HepG2 (cell line): ENCODE data around the gene MYO1E. TPM values are rescaled to one million over a fixed set of nuclear protein-coding genes. Genes with fewer than 3 reads are reported as not detected.

Source experiments
- ATAC-seq: fragments of 200-7000 bp; cut with Tn5 transposase; 3 replicates; pipeline ENCODE4 v1.9.1; 2020; ENCODE audit warnings: mild to moderate bottlenecking, moderate library complexity
- BruUV-seq: library from RNA; stranded (reverse); fragments of 400-500 nt; replicated peaks from 2 replicates; lab custom pipeline; 2021; lab: Mats Ljungman, UMichigan
- CTCF ChIA-PET: fragments of 300-600 bp; formaldehyde crosslinking; extraction: SDS; loops from one replicate; lab custom pipeline; 2021; ENCODE audit warnings: low total read pairs, inconsistent platforms, low intra/inter-chr PET ratio; lab: Yijun Ruan, JAX
- POLR2A ChIA-PET: fragments of 350-600 bp; sonication (Branson Sonifier 250); formaldehyde crosslinking; loops from one replicate; lab custom pipeline; 2020; ENCODE audit warnings: antibody characterized with exemption, inconsistent platforms; lab: Yijun Ruan, JAX
- DNase-seq: peaks from one replicate; pipeline ENCODE4 v3.0.0-alpha.2; 2015; ENCODE audit warnings: low spot score
- FAIRE-seq: peaks from 3 replicates; lab custom pipeline; 2011; peaks lifted over from hg19 to GRCh38; lab: Jason Lieb, UNC
- H2AFZ ChIP-seq: one replicate; pipeline ENCODE4 v1.6.1; 2011; ENCODE audit warnings: low read length, inconsistent platforms
- H3K27ac ChIP-seq: fragments of 300-600 bp; 3 replicates; pipeline ENCODE4 v1.8.0; 2011; ENCODE audit warnings: mixed run types, mild to moderate bottlenecking, mixed read lengths, low read length, inconsistent platforms; ENCODE audit not compliant: insufficient read depth; ENCODE audit errors: extremely low read length
- H3K27me3 ChIP-seq, 2 experiments: fragments of 200-600 bp in 1 of 2; 2 replicates in 1 of 2; 3 replicates in 1 of 2; pipeline versions ENCODE4 v1.6.0 to v1.8.0; 2011; ENCODE audit warnings: low read length in 2 of 2, mild to moderate bottlenecking in 2 of 2, moderate library complexity in 2 of 2, inconsistent platforms in 1 of 2; ENCODE audit not compliant: insufficient read depth in 2 of 2, control insufficient read depth in 1 of 2
- H3K36me3 ChIP-seq, 2 experiments: fragments of 200-600 bp in 1 of 2; replicated peaks in 1 of 2; 2 replicates in 1 of 2; 3 replicates in 1 of 2; pipeline versions ENCODE4 v1.5.1 to v1.8.0; 2011; ENCODE audit warnings: low read length in 2 of 2, inconsistent platforms in 1 of 2; ENCODE audit not compliant: insufficient read depth in 2 of 2, control insufficient read depth in 1 of 2
- H3K4me1 ChIP-seq: 2 replicates; pipeline ENCODE4 v1.5.1; 2012; ENCODE audit warnings: low read length, inconsistent platforms; ENCODE audit not compliant: insufficient read depth
- H3K4me2 ChIP-seq: 2 replicates; pipeline ENCODE4 v1.6.0; 2011; ENCODE audit warnings: low read depth, low read length, inconsistent platforms
- H3K4me3 ChIP-seq, 3 experiments: fragments of 200-600 bp in 1 of 3; sonication (generic), shearing (Covaris generic) in 1 of 3; replicated peaks in 1 of 3; 2 replicates each; pipeline ENCODE4 v1.5.1; 2011 to 2016; ENCODE audit warnings: low read length in 3 of 3, inconsistent platforms in 2 of 3, low read depth in 2 of 3, mild to moderate bottlenecking in 2 of 3, control low read depth in 1 of 3, mixed read lengths in 1 of 3; ENCODE audit not compliant: insufficient read depth in 1 of 3
- H3K79me2 ChIP-seq: one replicate; pipeline ENCODE4 v1.6.1; 2011; ENCODE audit warnings: low read length, inconsistent platforms; ENCODE audit not compliant: insufficient read depth
- H3K9ac ChIP-seq: 2 replicates; pipeline ENCODE4 v1.6.0; 2011; ENCODE audit warnings: mild to moderate bottlenecking, low read depth, low read length, inconsistent platforms; ENCODE audit not compliant: insufficient read depth
- H3K9me3 ChIP-seq: 2 replicates; pipeline ENCODE4 v1.5.1; 2012; ENCODE audit warnings: mild to moderate bottlenecking, low read length
- H4K20me1 ChIP-seq: 2 replicates; pipeline ENCODE4 v1.6.0; 2011; ENCODE audit warnings: inconsistent platforms, mild to moderate bottlenecking, low read length, moderate library complexity; ENCODE audit not compliant: insufficient read depth
- ARID2 ChIP-seq: sonication (generic); formaldehyde crosslinking; IDR thresholded peaks from 2 replicates; pipeline ENCODE4 v1.8.1; 2022; ENCODE audit warnings: mild to moderate bottlenecking, missing genetic modification reagents, borderline replicate concordance
- MTA3 ChIP-seq: sonication (generic); formaldehyde crosslinking; IDR thresholded peaks from 2 replicates; pipeline ENCODE4 v1.4.0; 2020; ENCODE audit warnings: missing genetic modification reagents
- MXI1 ChIP-seq: IDR thresholded peaks from 3 replicates; pipeline ENCODE4 v1.6.1; 2012; ENCODE audit warnings: low read depth, low read length, inconsistent platforms, borderline replicate concordance
- SIN3A ChIP-seq: IDR thresholded peaks from 2 replicates; pipeline ENCODE4 v1.6.1; 2011; ENCODE audit warnings: low read depth, mild to moderate bottlenecking, control low read depth, low read length, borderline replicate concordance
- TMF1 ChIP-seq: sonication (generic); formaldehyde crosslinking; IDR thresholded peaks from 2 replicates; pipeline ENCODE4 v1.8.1; 2022; ENCODE audit warnings: low read depth, missing genetic modification reagents
- WGBS: methylation state at CpG from one replicate; pipeline ENCODE4 v1.1.6; 2017; ENCODE audit warnings: low lambda C conversion rate; 5-methylcytosine and 5-hydroxymethylcytosine counted together
- in situ Hi-C: cut with HindIII; loops from 2 replicates; pipeline ENCODE4 v1.10.0; 2017; ENCODE audit warnings: low pct_unique_long_range_greater_than_20kb; ENCODE audit not compliant: extremely low pct_ligation_motif_present
- intact Hi-C: fragments of 100-400 bp; cut with micrococcal nuclease; formaldehyde crosslinking; loops from one replicate; pipeline ENCODE4 v1.10.0; 2022; ENCODE audit not compliant: unreplicated experiment
- polyA plus RNA-seq, 8 experiments: library from polyadenylated mRNA; depleted of rRNA in 3 of 8; stranded (reverse) in 7 of 8; unstranded in 1 of 8; fragments of >200 nt; fragmentation: Illumina TruSeq in 4 of 8; extraction: Trizol in 4 of 8; gene quantifications; 2 replicates each; pipeline versions ENCODE4 v1.2.1 to v1.2.3, GENCODE V29; 2011 to 2016; ENCODE audit warnings: low read depth in 4 of 8, missing spikeins in 1 of 8, mixed read lengths in 1 of 8; ENCODE audit not compliant: insufficient read depth in 1 of 8
- total RNA-seq, 5 experiments: library from RNA; depleted of rRNA; stranded (reverse); fragments of >200 nt; fragmentation: Illumina TruSeq; extraction: Trizol; gene quantifications; 2 replicates each; pipeline ENCODE4 v1.2.3, GENCODE V29; 2016; ENCODE audit warnings: low read depth in 1 of 5
- TF ChIP-seq, protein P1 (sequence below): sonication (generic); formaldehyde crosslinking; IDR thresholded peaks from 2 replicates; pipeline ENCODE4 v1.4.0; 2020; ENCODE audit warnings: mild to moderate bottlenecking, missing genetic modification reagents
- TF ChIP-seq, protein P2 (sequence below): sonication (generic); formaldehyde crosslinking; IDR thresholded peaks from 2 replicates; pipeline ENCODE4 v1.5.0; 2020; ENCODE audit warnings: missing genetic modification reagents
- TF ChIP-seq, protein P3 (sequence below): sonication (generic); formaldehyde crosslinking; IDR thresholded peaks from 2 replicates; pipeline ENCODE4 v1.5.1; 2020; ENCODE audit warnings: mild to moderate bottlenecking, missing genetic modification reagents, moderate library complexity

MYO1E gene
- total and polyA plus RNA-seq, 2 of the 13 experiments (the other 11 are each of a cell fraction or from before 2014, with no cell fraction given) = 15.7 to 25.1 TPM

DNA sequence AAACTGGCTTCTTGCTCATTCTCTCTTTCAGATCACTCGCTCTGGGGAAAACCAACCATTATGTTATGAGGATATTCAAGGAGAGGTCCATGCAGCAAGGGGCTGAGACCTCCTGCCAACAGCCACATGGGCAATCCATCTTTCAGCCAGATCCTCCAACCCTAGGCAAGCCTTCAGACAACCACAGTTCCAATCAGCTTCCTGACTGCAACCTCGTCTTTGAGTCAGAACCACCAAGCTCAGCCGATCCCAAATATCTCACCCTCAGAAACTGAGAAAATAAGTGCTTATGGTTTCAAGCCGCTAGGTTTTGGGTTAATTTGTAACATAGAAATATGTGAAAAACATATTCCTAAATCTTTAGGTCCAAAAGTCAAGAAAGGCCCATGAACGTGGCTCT lies 155.8 kb downstream of the MYO1E start:
- no peak overlapping the region for H3K4me3 ChIP-seq
- BruUV-seq = no TSS peak
- ATAC-seq (no peak), DNase-seq (no peak), FAIRE-seq (no peak)
- peaks cover 9% of the 10 kb centered on the region; the same call in 1 of the 2 replicates for H3K4me1 ChIP-seq
- no peak overlapping the region for H2AFZ ChIP-seq
- no peaks in the 10 kb centered on the region for H4K20me1 ChIP-seq
- no peaks in the 10 kb centered on the region for H3K27me3 ChIP-seq
- no peak overlapping the region for H3K27ac ChIP-seq
- intact Hi-C loops (no loop called here), in situ Hi-C loops (no loop called here)
- peaks cover 7 to 19% of the 10 kb centered on the region in 2 experiments; a peak in 4 of 5 replicates for H3K36me3 ChIP-seq
- CTCF ChIA-PET = no interaction called here
- no peak overlapping the region for H3K9ac ChIP-seq
- no peaks in the 10 kb centered on the region for H3K79me2 ChIP-seq
- no peaks in the 10 kb centered on the region for H3K9me3 ChIP-seq
- no peak overlapping the region for H3K4me2 ChIP-seq
- POLR2A ChIA-PET = no interaction called here
- 87% methylated on average over 5 of the region's 5 CpGs for WGBS
- no peak for TF ChIP-seq TMF1
- TF ChIP-seq, protein P1, sequence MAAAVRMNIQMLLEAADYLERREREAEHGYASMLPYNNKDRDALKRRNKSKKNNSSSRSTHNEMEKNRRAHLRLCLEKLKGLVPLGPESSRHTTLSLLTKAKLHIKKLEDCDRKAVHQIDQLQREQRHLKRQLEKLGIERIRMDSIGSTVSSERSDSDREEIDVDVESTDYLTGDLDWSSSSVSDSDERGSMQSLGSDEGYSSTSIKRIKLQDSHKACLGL = no peak
- TF ChIP-seq MTA3 = no peak
- no peak for TF ChIP-seq SIN3A
- TF ChIP-seq, protein P2, sequence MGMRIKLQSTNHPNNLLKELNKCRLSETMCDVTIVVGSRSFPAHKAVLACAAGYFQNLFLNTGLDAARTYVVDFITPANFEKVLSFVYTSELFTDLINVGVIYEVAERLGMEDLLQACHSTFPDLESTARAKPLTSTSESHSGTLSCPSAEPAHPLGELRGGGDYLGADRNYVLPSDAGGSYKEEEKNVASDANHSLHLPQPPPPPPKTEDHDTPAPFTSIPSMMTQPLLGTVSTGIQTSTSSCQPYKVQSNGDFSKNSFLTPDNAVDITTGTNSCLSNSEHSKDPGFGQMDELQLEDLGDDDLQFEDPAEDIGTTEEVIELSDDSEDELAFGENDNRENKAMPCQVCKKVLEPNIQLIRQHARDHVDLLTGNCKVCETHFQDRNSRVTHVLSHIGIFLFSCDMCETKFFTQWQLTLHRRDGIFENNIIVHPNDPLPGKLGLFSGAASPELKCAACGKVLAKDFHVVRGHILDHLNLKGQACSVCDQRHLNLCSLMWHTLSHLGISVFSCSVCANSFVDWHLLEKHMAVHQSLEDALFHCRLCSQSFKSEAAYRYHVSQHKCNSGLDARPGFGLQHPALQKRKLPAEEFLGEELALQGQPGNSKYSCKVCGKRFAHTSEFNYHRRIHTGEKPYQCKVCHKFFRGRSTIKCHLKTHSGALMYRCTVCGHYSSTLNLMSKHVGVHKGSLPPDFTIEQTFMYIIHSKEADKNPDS (CRISPR knock-in tag) = no peak
- no peak for TF ChIP-seq ARID2 (CRISPR knock-in tag)
- no peak for TF ChIP-seq MXI1
- TF ChIP-seq, protein P3, sequence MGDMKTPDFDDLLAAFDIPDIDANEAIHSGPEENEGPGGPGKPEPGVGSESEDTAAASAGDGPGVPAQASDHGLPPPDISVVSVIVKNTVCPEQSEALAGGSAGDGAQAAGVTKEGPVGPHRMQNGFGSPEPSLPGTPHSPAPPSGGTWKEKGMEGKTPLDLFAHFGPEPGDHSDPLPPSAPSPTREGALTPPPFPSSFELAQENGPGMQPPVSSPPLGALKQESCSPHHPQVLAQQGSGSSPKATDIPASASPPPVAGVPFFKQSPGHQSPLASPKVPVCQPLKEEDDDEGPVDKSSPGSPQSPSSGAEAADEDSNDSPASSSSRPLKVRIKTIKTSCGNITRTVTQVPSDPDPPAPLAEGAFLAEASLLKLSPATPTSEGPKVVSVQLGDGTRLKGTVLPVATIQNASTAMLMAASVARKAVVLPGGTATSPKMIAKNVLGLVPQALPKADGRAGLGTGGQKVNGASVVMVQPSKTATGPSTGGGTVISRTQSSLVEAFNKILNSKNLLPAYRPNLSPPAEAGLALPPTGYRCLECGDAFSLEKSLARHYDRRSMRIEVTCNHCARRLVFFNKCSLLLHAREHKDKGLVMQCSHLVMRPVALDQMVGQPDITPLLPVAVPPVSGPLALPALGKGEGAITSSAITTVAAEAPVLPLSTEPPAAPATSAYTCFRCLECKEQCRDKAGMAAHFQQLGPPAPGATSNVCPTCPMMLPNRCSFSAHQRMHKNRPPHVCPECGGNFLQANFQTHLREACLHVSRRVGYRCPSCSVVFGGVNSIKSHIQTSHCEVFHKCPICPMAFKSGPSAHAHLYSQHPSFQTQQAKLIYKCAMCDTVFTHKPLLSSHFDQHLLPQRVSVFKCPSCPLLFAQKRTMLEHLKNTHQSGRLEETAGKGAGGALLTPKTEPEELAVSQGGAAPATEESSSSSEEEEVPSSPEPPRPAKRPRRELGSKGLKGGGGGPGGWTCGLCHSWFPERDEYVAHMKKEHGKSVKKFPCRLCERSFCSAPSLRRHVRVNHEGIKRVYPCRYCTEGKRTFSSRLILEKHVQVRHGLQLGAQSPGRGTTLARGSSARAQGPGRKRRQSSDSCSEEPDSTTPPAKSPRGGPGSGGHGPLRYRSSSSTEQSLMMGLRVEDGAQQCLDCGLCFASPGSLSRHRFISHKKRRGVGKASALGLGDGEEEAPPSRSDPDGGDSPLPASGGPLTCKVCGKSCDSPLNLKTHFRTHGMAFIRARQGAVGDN = no peak
